Epithelial cell of esophagus (primary cell): Measurements from ENCODE around the gene KANSL1L.
A peak's percentile ranks its signal among the peaks of the same experiment; 100 is the strongest.

Experiments used
- DNase-seq: peaks from one replicate; pipeline ENCODE4 v3.0.0; 2010; ENCODE audit warnings: low read depth
- H3K4me3 ChIP-seq: 2 replicates; pipeline ENCODE4 v1.5.1; 2011; ENCODE audit warnings: mild to moderate bottlenecking, low read length, control low read depth
- TF ChIP-seq, protein P1 (sequence below): IDR thresholded peaks from 2 replicates; pipeline ENCODE4 v1.5.1; 2011; ENCODE audit warnings: low read depth, mild to moderate bottlenecking, low read length, control low read depth, inconsistent platforms; ENCODE audit not compliant: insufficient read depth; ENCODE audit errors: missing control alignments

The KANSL1L gene

DNA sequence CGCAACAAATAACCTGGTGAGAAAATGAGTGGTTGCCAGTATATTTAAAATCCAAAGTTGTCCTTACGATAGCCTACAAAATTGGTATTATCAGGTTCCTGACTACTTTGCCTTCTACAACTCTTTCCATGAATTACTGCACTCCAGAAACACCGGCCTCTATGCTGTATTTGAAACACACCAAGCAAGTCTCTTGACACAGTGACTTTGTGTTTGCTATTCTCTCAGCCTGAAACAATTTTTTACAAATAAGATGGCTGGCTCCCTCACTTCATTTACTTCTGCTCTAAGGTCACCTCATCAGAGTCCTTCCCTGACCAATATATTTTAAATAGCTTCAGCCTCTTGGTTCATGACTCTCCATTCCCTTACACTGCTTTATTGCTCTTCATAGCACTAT lies 12.2 kb downstream of the KANSL1L start:
- no peak for DNase-seq
- TF ChIP-seq, protein P1, sequence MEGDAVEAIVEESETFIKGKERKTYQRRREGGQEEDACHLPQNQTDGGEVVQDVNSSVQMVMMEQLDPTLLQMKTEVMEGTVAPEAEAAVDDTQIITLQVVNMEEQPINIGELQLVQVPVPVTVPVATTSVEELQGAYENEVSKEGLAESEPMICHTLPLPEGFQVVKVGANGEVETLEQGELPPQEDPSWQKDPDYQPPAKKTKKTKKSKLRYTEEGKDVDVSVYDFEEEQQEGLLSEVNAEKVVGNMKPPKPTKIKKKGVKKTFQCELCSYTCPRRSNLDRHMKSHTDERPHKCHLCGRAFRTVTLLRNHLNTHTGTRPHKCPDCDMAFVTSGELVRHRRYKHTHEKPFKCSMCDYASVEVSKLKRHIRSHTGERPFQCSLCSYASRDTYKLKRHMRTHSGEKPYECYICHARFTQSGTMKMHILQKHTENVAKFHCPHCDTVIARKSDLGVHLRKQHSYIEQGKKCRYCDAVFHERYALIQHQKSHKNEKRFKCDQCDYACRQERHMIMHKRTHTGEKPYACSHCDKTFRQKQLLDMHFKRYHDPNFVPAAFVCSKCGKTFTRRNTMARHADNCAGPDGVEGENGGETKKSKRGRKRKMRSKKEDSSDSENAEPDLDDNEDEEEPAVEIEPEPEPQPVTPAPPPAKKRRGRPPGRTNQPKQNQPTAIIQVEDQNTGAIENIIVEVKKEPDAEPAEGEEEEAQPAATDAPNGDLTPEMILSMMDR: no peak
- no peak overlapping the region for H3K4me3 ChIP-seq

DNA sequence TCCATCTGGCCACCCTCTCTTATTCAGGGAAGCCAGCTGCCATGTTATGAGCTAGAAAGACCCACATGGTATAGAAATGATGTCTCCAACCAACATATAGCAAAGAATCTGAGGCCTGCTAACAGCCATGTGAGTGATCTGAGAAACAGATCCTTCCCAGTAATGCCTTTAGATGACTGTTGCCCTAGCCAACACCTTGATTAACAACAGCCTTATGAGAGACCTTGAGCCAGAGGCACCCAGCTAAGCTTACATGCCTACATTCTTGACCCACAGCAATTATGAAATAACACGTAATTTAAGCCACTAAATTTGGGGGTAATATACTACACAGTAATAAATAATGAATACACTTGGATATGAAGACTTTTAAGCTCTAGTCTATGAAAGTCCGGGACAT lies 13.0 kb downstream of the KANSL1L start:
- H3K4me3 ChIP-seq: no peak overlapping the region
- no peak for DNase-seq
- TF ChIP-seq, protein P1: no peak

DNA sequence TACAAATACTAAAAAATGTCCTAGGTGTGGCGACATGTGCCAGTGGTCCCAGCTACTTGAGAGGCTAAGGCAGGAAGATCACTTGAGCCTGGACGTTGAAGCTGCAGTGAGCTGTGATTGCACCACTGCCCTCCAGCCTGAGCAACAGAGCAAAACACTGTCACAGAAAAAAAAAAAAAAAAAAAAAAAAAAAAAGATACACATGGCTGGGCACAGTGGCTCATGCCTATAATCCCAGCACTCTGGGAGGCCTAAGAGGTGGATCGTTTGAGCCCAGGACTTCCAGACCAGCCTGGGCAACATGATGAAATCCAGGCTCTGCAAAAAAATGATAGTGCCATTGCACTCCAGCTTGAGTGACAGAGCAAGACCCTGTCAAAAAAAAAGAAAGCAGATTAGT lies 13.7 kb downstream of the KANSL1L start:
- H3K4me3 ChIP-seq: no peak overlapping the region
- no peak for DNase-seq
- TF ChIP-seq, protein P1: no peak

DNA sequence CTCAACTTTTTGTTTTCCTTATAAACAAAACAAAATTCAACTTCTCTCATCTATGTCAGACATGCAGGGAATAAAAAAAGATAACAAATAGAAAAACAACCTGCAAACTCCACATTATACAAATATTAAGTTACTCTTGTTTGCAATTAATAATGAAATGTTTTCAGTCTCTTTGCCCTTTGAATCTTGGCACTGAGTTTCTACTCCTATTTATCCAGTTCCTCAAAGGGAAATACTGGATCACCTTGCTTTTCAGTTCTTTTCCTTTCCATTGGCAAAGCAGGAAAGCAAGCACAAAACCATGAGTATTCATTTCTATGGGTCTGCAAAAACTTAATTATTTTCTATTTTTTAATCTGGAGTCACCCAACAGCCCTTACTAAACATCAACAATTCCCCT lies 23.6 kb downstream of the KANSL1L start:
- H3K4me3 ChIP-seq: no peak overlapping the region
- no peak for DNase-seq
- TF ChIP-seq, protein P1: no peak

DNA sequence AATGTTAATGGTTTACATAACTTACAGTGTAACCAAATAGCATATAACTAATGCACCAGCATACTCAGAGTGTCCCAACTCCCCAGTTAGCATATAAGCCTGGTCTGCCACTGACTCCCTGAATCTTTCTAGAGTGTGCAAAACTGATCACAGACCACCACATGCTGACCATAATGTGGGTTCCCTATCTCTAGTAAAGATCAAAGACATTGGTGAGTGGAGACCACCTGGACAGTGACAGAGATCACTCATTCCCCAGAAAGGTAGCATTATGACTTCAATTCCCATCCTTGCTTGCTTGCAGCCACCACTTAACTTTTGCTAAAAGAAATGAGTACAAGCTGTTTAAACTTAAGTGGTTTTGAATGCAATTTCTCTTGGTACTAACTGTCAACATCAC lies 39.0 kb downstream of the KANSL1L start:
- no peak for DNase-seq
- no peak overlapping the region for H3K4me3 ChIP-seq
- TF ChIP-seq, protein P1: no peak

DNA sequence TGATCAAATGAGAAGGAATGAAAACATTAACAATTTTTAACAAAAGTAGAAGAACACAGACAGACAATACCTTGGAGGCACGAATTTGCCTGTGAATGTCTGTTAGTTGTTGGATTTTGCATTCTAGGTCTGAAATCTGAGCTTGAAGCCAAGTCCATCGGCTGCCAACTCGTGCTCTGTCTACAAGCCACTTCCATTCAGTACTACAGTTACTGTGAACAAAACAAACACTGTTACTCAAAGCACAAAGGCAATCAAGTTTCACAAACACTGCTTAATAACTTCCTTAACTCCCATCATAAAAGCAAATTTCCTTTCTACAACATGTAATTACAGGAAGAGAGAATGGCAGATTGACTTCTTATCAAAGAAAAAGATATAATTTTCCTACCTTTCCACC lies 42.2 kb downstream of the KANSL1L start:
- H3K4me3 ChIP-seq: no peak overlapping the region
- DNase-seq: peak; percentile 3
- TF ChIP-seq, protein P1: no peak

DNA sequence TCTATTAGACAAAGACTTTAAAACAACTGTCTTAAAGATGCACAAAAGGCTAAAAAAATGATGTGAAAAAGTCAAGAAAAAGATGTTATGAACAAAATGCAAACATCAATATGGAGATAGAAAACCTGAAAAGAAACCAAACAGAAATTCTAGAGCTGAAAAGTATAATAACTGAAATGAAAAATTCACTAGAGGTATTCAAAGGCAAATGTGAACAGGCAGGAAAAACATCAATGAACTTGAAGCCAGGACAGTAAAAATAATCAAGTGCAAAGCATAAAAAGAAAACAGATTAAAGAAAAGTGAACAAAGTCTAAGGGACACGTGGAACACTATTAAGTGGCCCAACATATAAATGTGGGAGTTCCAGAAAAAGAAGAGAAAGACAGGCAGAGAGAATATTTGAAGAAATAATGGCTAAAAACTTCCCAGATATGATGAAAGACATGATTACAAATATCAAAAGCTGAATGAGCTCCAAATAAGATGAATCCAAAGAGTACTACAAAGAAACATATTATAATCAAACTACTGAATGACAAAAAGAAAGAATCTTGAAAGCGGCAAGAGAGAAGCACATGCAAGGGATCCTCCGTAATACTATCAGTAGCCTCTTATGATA lies 57.5 kb downstream of the KANSL1L start:
- no peak for DNase-seq
- no peak overlapping the region for H3K4me3 ChIP-seq
- TF ChIP-seq, protein P1: no peak
